ENCODE results near the gene KIF1B.

- TF ChIP-seq, protein P1, sequence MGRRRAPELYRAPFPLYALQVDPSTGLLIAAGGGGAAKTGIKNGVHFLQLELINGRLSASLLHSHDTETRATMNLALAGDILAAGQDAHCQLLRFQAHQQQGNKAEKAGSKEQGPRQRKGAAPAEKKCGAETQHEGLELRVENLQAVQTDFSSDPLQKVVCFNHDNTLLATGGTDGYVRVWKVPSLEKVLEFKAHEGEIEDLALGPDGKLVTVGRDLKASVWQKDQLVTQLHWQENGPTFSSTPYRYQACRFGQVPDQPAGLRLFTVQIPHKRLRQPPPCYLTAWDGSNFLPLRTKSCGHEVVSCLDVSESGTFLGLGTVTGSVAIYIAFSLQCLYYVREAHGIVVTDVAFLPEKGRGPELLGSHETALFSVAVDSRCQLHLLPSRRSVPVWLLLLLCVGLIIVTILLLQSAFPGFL (CRISPR knock-in tag; IDR thresholded peaks at IDR 0.05; ENCODE audit: borderline replicate concordance), result no peak
- TF ChIP-seq CTCF (IDR thresholded peaks at IDR 0.05) (no peak), SMAD4 (CRISPR knock-in tag; IDR thresholded peaks at IDR 0.05) (no peak), ATF2 (CRISPR knock-in tag; IDR thresholded peaks at IDR 0.05; ENCODE audit: borderline replicate concordance, low read depth) (no peak), E2F4 (CRISPR knock-in tag; IDR thresholded peaks at IDR 0.05; ENCODE audit: borderline replicate concordance, low read depth) (no peak)
These were observed 176.6 kb downstream of the KIF1B start for GRCh38 chr1:10386761-10387676.
